Upper lobe of left lung (tissue), 6 donors: ENCODE results near the gene FRMPD4. TPM values are rescaled to one million over a fixed set of nuclear protein-coding genes. Genes with fewer than 3 reads are reported as not detected.

ENCODE experiments used
- ATAC-seq, 2 donors: fragments of 200-7000 bp; cut with Tn5 transposase; one replicate each; pipeline ENCODE4 v1.9.1; 2022; ENCODE audit warnings: mild to moderate bottlenecking in 2 of 2, moderate library complexity in 2 of 2; ENCODE audit not compliant: low FRiP score in 2 of 2
- DNase-seq, 2 donors: peaks; one replicate each; pipeline ENCODE4 v3.0.0-alpha.2; 2019 to 2020
- H3K27ac ChIP-seq, 4 donors: fragments of 200-600 bp; sonication (generic); one replicate each; pipeline ENCODE4 v1.5.1; 2016 to 2019
- H3K27me3 ChIP-seq, 4 donors: fragments of 200-600 bp; sonication (generic); one replicate each; pipeline ENCODE4 v1.5.1; 2017 to 2019
- H3K36me3 ChIP-seq, 4 donors: fragments of 200-600 bp; sonication (generic); one replicate each; pipeline ENCODE4 v1.5.1; 2016 to 2019
- H3K4me1 ChIP-seq, 4 donors: fragments of 200-600 bp; sonication (generic); one replicate each; pipeline ENCODE4 v1.5.1; 2018 to 2019
- H3K4me3 ChIP-seq, 4 donors: fragments of 200-600 bp; sonication (generic); one replicate each; pipeline ENCODE4 v1.5.1; 2017 to 2019; ENCODE audit warnings: mild to moderate bottlenecking in 2 of 4, moderate library complexity in 1 of 4
- H3K9me3 ChIP-seq, 4 donors: fragments of 200-600 bp; sonication (generic); one replicate each; pipeline ENCODE4 v1.5.1; 2018 to 2019
- EP300 ChIP-seq, 4 donors: sonication (generic); formaldehyde crosslinking; IDR thresholded peaks; one replicate each; pipeline ENCODE4 v1.5.1; 2017; ENCODE audit warnings: antibody characterized with exemption in 4 of 4, control low read depth in 2 of 4
- POLR2A ChIP-seq, 4 donors: fragments of 450-650 bp; IDR thresholded peaks; one replicate each; pipeline ENCODE4 v1.5.1; 2016 to 2017; ENCODE audit warnings: antibody characterized with exemption in 4 of 4, mild to moderate bottlenecking in 2 of 4
- POLR2AphosphoS5 ChIP-seq, 2 donors: sonication (generic); formaldehyde crosslinking; IDR thresholded peaks; one replicate each; pipeline ENCODE4 v1.5.1; 2017; ENCODE audit warnings: antibody characterized with exemption in 2 of 2
- WGBS, 2 donors: methylation state at CpG; one replicate each; pipeline ENCODE4 v1.1.5; 2017 to 2018; 5-methylcytosine and 5-hydroxymethylcytosine counted together
- total RNA-seq, 6 donors: library from RNA; depleted of rRNA in 4 of 6; stranded (reverse); fragments of >200 nt in 4 of 6; gene quantifications; one replicate each; pipeline versions ENCODE4 v1.1.0 to v1.2.1, GENCODE V29; 2016 to 2021
- TF ChIP-seq, protein P1 (sequence below), 6 experiments: fragments of 450-650 bp in 4 of 6; fragments of 200-600 bp in 2 of 6; sonication (generic) in 2 of 6; IDR thresholded peaks; one replicate each; pipeline ENCODE4 v1.5.1; 2016 to 2019; ENCODE audit warnings: antibody characterized with exemption in 6 of 6
- donor health status: DM: no; HTN: no; CAD: no; lungs with moderate emphysema.
- donor health status: DM: no; HTN: yes; CAD: no; lungs with severe emphysema.

FRMPD4 gene
- total RNA-seq, 6 donors from 2014 or later = 0.03 to 0.15 (median 0.10) TPM; not detected in 2

- no peaks in the 10 kb centered on the region for H3K9me3 ChIP-seq
- H3K4me3 ChIP-seq = no peak overlapping the region
- 61 to 77% methylated on average over 7 of the region's 7 CpGs for WGBS, 2 donors
- TF ChIP-seq POLR2A (IDR thresholded peaks at IDR 0.05) (no peak), POLR2AphosphoS5 (IDR thresholded peaks at IDR 0.05) (no peak), EP300 (IDR thresholded peaks at IDR 0.05) (no peak)
- TF ChIP-seq, protein P1, sequence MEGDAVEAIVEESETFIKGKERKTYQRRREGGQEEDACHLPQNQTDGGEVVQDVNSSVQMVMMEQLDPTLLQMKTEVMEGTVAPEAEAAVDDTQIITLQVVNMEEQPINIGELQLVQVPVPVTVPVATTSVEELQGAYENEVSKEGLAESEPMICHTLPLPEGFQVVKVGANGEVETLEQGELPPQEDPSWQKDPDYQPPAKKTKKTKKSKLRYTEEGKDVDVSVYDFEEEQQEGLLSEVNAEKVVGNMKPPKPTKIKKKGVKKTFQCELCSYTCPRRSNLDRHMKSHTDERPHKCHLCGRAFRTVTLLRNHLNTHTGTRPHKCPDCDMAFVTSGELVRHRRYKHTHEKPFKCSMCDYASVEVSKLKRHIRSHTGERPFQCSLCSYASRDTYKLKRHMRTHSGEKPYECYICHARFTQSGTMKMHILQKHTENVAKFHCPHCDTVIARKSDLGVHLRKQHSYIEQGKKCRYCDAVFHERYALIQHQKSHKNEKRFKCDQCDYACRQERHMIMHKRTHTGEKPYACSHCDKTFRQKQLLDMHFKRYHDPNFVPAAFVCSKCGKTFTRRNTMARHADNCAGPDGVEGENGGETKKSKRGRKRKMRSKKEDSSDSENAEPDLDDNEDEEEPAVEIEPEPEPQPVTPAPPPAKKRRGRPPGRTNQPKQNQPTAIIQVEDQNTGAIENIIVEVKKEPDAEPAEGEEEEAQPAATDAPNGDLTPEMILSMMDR (IDR thresholded peaks at IDR 0.05) = no peak
- no peak for ATAC-seq
- H3K36me3 ChIP-seq = no peaks in the 10 kb centered on the region
- no peaks in the 10 kb centered on the region for H3K27me3 ChIP-seq
- no peak overlapping the region for H3K27ac ChIP-seq
- no peak for DNase-seq
- H3K4me1 ChIP-seq = no peaks in the 10 kb centered on the region
These were observed 154.9 kb downstream of the FRMPD4 start for GRCh38 chrX:12292996-12293765.

DNA sequence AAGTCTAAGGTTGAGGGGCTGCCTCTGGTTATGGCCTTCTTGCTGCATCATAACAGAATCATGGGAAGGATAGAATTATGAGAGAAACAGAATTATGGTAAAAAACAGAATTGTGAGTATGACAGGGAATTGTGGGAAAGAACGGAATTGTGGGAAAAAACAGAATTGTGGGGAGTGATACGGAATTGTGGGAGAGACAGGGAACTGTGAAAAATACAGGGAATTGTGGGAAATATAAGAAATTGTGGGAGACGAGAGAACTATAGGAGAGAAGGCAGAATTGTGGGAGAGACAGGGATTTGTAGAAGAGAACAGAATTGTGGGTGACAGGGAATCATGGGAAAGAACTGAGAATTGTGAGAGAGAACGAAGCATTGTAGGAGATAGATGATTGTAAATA is 159.1 kb downstream of the FRMPD4 start:
- Histone ChIP-seq H3K27ac (no peak overlapping the region), H3K36me3 (no peaks in the 10 kb centered on the region), H3K4me3 (no peak overlapping the region), H3K27me3 (no peaks in the 10 kb centered on the region), H3K4me1 (no peaks in the 10 kb centered on the region), H3K9me3 (no peaks in the 10 kb centered on the region)
- DNase-seq = no peak
- TF ChIP-seq EP300 (IDR thresholded peaks at IDR 0.05) = no peak
- TF ChIP-seq, protein P1 (IDR thresholded peaks at IDR 0.05) = no peak
- no peak for TF ChIP-seq POLR2AphosphoS5 (IDR thresholded peaks at IDR 0.05)
- TF ChIP-seq POLR2A (IDR thresholded peaks at IDR 0.05) = no peak
- WGBS, 2 donors = 76 to 84% methylated on average over 4 of the region's 4 CpGs
- ATAC-seq = no peak

DNA sequence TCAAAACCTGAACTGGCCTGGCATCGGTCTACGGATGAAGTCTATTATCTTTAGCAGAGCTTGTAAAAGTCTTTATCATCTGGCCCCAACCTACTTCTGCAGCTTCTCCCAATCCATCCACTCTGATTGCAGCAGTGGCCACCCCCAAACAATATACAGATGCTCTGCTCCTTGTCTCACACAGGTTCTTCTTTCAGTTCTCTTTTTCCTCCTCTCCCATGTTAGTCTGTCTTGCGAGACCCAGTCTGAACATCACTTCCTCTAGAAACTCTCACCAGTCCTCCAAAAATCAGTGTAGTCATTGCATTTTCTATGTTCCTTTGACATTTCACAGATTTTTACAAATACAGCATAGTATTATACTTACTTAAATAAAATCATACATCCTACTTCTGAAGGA is 163.0 kb downstream of the FRMPD4 start:
- TF ChIP-seq, protein P1 (IDR thresholded peaks at IDR 0.05) = no peak
- TF ChIP-seq EP300 (IDR thresholded peaks at IDR 0.05) (no peak), POLR2A (IDR thresholded peaks at IDR 0.05) (no peak), POLR2AphosphoS5 (IDR thresholded peaks at IDR 0.05) (no peak)
- H3K27ac ChIP-seq = no peak overlapping the region

GRCh38 chrX:12304261-12304660 is 166.0 kb downstream of the FRMPD4 start:
- TF ChIP-seq POLR2A (IDR thresholded peaks at IDR 0.05) (no peak), EP300 (IDR thresholded peaks at IDR 0.05) (no peak), POLR2AphosphoS5 (IDR thresholded peaks at IDR 0.05) (no peak)
- Histone ChIP-seq H3K36me3 (no peaks in the 10 kb centered on the region), H3K9me3 (no peaks in the 10 kb centered on the region), H3K27me3 (no peaks in the 10 kb centered on the region), H3K4me3 (no peak overlapping the region), H3K4me1 (no peaks in the 10 kb centered on the region), H3K27ac (no peak overlapping the region)
- DNase-seq = no peak
- ATAC-seq = no peak
- 30 to 40% methylated on average over 2 of the region's 2 CpGs for WGBS, 2 donors

More for the DNA sequence above, 163.0 kb downstream of the FRMPD4 start:
- H3K27me3 ChIP-seq = no peaks in the 10 kb centered on the region
- no peaks in the 10 kb centered on the region for H3K4me1 ChIP-seq
- WGBS, 2 donors = 83 to 86% methylated on average over 3 of the region's 3 CpGs
- no peaks in the 10 kb centered on the region for H3K9me3 ChIP-seq
- ATAC-seq (no peak), DNase-seq (no peak)
- no peaks in the 10 kb centered on the region for H3K36me3 ChIP-seq
- H3K4me3 ChIP-seq = no peak overlapping the region

- Histone ChIP-seq H3K4me1 (no peaks in the 10 kb centered on the region), H3K27me3 (no peaks in the 10 kb centered on the region), H3K4me3 (no peak overlapping the region), H3K36me3 (no peaks in the 10 kb centered on the region), H3K9me3 (no peaks in the 10 kb centered on the region), H3K27ac (no peak overlapping the region)
- ATAC-seq (no peak), DNase-seq (no peak)
- 40 to 55% methylated on average over 2 of the region's 2 CpGs for WGBS, 2 donors
- no peak for TF ChIP-seq POLR2AphosphoS5 (IDR thresholded peaks at IDR 0.05)
- TF ChIP-seq, protein P1 (IDR thresholded peaks at IDR 0.05) = no peak
- no peak for TF ChIP-seq EP300 (IDR thresholded peaks at IDR 0.05)
- TF ChIP-seq POLR2A (IDR thresholded peaks at IDR 0.05) = no peak
These were observed 169.7 kb downstream of the FRMPD4 start for GRCh38 chrX:12307961-12308360.
